22Rv1 (cell line): Measurements from ENCODE around the gene SAPCD2.

Experiments used
- ZFX ChIP-seq: fragments of 450-650 bp; IDR thresholded peaks from 2 replicates; pipeline ENCODE4 v1.6.1; 2017; ENCODE audit warnings: antibody characterized with exemption, borderline replicate concordance
- TF ChIP-seq, protein P1 (sequence below): fragments of 450-650 bp; IDR thresholded peaks from 2 replicates; pipeline ENCODE4 v1.5.1; 2017; ENCODE audit warnings: mild to moderate bottlenecking

DNA sequence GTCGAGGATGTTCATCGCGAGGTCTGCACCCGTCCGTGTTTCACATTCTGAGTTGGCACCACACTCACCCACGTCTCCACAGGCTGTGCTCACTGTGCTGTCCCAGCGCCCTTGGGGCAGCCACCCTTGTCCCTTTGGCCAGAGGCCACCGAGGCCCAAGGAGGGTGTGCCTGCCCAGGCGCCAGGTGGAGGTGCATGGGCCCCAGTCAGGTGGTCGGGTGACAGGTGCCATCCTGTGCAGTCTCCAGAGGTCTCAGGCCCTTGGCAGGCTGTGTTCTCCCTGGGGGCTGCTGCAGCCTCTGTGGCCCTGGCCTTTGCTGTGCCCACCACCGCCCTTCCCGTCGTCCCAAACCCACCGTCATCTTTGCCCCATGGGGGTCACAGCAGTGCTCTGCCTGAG, 28.9 kb upstream of the SAPCD2 start:
- TF ChIP-seq, protein P1, sequence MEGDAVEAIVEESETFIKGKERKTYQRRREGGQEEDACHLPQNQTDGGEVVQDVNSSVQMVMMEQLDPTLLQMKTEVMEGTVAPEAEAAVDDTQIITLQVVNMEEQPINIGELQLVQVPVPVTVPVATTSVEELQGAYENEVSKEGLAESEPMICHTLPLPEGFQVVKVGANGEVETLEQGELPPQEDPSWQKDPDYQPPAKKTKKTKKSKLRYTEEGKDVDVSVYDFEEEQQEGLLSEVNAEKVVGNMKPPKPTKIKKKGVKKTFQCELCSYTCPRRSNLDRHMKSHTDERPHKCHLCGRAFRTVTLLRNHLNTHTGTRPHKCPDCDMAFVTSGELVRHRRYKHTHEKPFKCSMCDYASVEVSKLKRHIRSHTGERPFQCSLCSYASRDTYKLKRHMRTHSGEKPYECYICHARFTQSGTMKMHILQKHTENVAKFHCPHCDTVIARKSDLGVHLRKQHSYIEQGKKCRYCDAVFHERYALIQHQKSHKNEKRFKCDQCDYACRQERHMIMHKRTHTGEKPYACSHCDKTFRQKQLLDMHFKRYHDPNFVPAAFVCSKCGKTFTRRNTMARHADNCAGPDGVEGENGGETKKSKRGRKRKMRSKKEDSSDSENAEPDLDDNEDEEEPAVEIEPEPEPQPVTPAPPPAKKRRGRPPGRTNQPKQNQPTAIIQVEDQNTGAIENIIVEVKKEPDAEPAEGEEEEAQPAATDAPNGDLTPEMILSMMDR, result no peak
- TF ChIP-seq ZFX, result no peak
